ENCODE results near the gene FBN1.

FBN1 gene

GRCh38 chr15:48419896-48420295 is 225.6 kb downstream of the FBN1 start:
- DNase-seq: no peak

GRCh38 chr15:48418343-48418742 is 227.2 kb downstream of the FBN1 start:
- DNase-seq: no peak

- DNase-seq: no peak
These were observed 229.2 kb downstream of the FBN1 start for GRCh38 chr15:48416301-48416700.

GRCh38 chr15:48415036-48415886 is 230.2 kb downstream of the FBN1 start:
- DNase-seq: no peak

GRCh38 chr15:48414015-48414414 is 231.5 kb downstream of the FBN1 start:
- DNase-seq: no peak

- DNase-seq: no peak
These were observed 232.2 kb downstream of the FBN1 start for GRCh38 chr15:48413304-48413703.

GRCh38 chr15:48411971-48412591 is 233.4 kb downstream of the FBN1 start:
- DNase-seq: no peak

- no peak for DNase-seq
These were observed 235.9 kb downstream of the FBN1 start for GRCh38 chr15:48409623-48410022.

- DNase-seq: no peak
These were observed 237.2 kb downstream of the FBN1 start for GRCh38 chr15:48408327-48408726.

- no peak for DNase-seq
These were observed 237.9 kb downstream of the FBN1 start for GRCh38 chr15:48407646-48408045.

GRCh38 chr15:48406911-48407310 is 238.6 kb downstream of the FBN1 start:
- DNase-seq: no peak

GRCh38 chr15:48406266-48406891 is 239.1 kb downstream of the FBN1 start:
- no peak for DNase-seq

GRCh38 chr15:48402427-48403177 is 242.9 kb downstream of the FBN1 start:
- DNase-seq: no peak

GRCh38 chr15:48400086-48400485 is 245.4 kb downstream of the FBN1 start:
- no peak for DNase-seq

- no peak for DNase-seq
These were observed 247.7 kb downstream of the FBN1 start for GRCh38 chr15:48397841-48398240.

GRCh38 chr15:48396020-48396419 is 249.5 kb downstream of the FBN1 start:
- DNase-seq: no peak

- no peak for DNase-seq
These were observed 249.9 kb downstream of the FBN1 start for GRCh38 chr15:48395521-48396011.

- DNase-seq: no peak
These were observed 250.5 kb downstream of the FBN1 start for GRCh38 chr15:48394970-48395369.

GRCh38 chr15:48393645-48394506 is 251.6 kb downstream of the FBN1 start:
- no peak for DNase-seq

- DNase-seq: no peak
These were observed 253.2 kb downstream of the FBN1 start for GRCh38 chr15:48392356-48392755.

GRCh38 chr15:48391950-48392349 is 253.6 kb downstream of the FBN1 start:
- no peak for DNase-seq

GRCh38 chr15:48389691-48390143 is 255.8 kb downstream of the FBN1 start:
- DNase-seq: no peak
